NCI-H1105 treated with DMSO at 0.1 percent for 48 hours (cell line): ENCODE results near the gene EIF3I.
A peak's percentile ranks its signal among the peaks of the same experiment; 100 is the strongest.
"Not testable (repeated sequence)": the region's sequence is repeated elsewhere in the genome, so short reads cannot be mapped to it uniquely, and the experiment has no call there.

Experiments used
- DNase-seq: peaks from one replicate; lab custom pipeline; 2025; lab: John Stamatoyannopoulos, UW

EIF3I gene

GRCh38 chr1:32232558-32233304 lies 10.5 kb downstream of the EIF3I start:
- peak; percentile 49 for DNase-seq

- DNase-seq = no peak
Measured at GRCh38 chr1:32234792-32235191, 12.6 kb downstream of the EIF3I start.

DNA sequence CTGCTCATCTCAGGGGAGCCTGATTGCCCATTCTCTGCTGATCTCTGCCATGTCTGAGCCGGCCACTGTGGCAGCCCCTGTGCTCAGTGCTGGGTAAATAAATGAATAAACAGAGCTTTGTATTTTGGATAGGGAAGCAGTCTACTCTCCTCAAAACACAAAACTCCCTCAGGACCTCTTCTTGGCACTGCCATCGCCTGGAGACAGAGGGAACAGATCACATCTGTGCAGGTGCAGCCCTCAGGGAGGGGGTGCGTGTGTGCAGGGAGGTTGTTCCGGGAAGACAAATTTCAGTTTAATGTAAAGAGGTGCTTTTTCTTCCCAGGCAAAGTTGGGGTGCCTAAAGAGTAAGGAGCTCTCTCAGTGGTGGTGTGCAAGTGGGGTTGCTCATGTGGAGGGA lies 17.1 kb downstream of the EIF3I start:
- peak; percentile 63 for DNase-seq

- DNase-seq = peak; percentile 64
Measured at GRCh38 chr1:32239790-32240139, 17.6 kb downstream of the EIF3I start.

- DNase-seq = peak; percentile 92
Measured at GRCh38 chr1:32240140-32240951, 18.1 kb downstream of the EIF3I start.

DNA sequence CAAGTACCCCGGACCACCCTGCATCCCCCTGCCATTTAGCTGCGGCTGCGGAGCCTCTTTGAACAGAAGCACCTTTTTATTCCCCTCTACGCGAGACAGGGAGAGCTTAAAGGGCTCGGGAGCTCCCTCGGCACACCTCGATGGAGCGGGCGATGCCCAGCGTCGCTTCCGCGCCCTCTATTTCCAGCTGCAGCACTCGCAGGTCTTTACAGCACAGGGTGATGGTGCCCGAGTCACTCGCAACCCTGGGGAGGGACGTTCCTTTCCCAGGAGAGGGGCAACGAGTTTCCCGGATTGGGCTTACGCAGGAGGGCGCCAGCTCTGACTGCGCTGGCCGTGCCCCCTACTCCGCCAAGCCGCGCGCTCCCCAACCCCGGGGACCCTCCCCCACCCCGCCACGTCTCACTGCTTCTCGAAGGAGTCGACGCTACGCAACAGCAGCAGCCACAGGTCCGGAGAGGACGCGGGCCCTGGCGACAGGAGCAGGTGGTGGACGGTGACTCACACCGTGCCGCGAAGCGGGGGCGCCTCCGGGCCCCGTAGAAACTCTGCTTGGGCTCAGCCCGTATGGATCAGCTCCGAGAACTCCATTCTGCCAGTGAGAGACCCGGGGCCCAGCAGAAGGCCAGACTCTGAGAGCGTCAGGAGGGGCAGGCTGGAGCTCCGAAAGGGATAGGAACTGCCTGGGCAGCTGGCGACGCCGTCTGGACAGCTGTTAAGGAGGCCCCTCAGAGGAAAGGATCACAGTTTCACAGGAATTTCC lies 19.0 kb downstream of the EIF3I start:
- DNase-seq = peak; percentile 77

DNA sequence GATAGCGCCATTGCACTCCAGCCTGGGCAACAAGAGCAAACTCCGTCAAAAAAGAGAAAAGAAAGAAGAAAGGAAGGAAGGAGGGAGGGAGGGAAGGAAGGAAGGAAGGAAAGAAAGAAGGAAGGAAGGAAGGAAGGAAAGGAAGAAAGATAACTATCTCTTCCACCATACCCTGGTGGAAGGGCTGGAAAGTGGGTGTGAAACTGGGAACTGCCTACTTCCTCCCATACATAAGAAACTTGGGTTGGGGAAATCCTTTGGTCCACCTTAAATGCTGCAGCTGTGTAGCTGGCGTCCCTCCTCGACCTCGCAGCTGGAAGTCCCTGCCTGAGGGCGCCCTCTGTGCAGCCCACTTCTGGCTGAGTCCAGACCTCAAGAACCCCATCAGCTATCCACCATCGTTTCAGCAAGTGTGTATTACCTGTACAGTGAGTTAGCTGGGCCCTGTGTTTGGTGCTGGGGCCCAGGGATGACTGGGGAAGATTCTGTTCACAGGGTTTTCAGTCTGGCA lies 20.2 kb downstream of the EIF3I start:
- no peak for DNase-seq

DNA sequence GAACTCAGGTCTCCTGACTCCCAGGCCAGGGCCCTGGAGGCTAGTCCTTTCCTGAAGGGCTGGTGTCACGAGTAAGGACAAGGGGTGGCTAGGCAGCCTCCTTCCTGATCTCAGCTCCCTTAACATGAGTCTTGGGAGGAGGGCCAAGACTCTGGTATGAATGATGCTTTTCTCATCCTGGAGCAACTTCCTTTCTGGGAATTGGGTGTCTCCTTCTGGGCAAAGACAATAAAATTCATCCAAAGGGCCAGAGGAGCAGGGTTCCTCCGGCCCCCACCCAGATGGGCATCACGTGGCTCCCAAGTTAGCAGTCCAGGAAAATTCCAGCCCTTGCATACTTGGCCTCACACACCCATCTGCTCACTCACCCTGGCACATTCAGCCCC lies 24.7 kb downstream of the EIF3I start, which contains the start of gene FAM167B:
FAM167B (plus strand) TSS at position 335 of the 386 bp plus-strand sequence. CDS start 200 bp downstream, outside the sequence.
- no peak for DNase-seq

DNA sequence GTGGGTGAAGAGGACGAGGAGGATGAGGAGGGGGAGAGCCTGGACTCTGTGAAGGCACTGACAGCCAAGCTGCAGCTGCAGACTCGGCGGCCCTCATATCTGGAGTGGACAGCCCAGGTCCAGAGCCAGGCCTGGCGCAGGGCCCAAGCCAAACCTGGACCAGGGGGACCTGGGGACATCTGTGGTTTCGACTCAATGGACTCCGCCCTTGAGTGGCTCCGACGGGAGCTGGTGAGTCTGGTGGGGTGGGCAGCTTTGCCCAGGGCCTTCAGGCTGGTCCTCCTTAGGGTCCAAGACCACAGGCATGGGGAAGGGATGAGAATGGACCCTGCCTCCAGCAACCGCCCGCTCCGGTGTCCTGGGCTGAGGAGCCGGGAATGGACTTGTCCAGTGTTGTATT lies 25.2 kb downstream of the EIF3I start:
- no peak for DNase-seq

- DNase-seq = peak; percentile 78
Measured at GRCh38 chr1:32247983-32248889, 26.0 kb downstream of the EIF3I start.

DNA sequence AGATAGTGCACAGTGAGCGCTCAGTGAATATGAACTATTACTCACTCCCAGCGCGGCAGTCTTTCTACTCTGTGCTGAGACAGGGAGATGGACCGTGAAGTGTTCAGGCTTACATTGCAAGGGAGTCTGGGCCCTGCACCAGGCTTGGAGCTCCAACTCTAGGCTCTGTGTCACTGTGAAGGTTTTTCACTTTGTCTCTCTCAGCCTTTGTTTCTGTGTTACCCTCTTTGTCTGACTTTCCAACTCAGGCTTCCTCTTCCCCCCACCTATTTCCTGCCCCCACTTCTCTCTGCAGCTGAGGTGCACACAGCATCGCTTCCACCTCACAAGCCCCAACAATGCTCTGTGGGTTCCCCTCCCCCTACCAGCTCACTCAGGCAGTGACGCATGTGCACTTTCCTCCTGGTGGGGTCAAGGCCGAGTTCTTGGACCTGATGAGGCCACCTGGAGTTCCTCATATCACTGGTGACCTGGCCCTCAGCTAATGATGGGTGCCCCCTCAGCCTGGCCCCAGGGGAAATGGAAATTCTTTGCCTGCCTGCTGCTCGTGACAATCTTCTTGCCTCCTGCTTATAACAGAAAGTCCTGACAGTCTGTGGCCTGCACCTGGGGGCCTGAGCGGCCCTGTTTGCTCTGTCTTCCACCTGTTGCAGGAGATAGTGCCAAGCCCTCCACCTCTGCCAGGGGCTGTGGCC lies 27.8 kb downstream of the EIF3I start:
- no peak for DNase-seq

GRCh38 chr1:32250893-32251716 lies 28.9 kb downstream of the EIF3I start, which contains the start of gene LCK:
TSS of gene LCK (plus strand) at chr1:32251265. CDS start at chr1:32274330, 23,065 bp downstream.
- DNase-seq = no peak

DNA sequence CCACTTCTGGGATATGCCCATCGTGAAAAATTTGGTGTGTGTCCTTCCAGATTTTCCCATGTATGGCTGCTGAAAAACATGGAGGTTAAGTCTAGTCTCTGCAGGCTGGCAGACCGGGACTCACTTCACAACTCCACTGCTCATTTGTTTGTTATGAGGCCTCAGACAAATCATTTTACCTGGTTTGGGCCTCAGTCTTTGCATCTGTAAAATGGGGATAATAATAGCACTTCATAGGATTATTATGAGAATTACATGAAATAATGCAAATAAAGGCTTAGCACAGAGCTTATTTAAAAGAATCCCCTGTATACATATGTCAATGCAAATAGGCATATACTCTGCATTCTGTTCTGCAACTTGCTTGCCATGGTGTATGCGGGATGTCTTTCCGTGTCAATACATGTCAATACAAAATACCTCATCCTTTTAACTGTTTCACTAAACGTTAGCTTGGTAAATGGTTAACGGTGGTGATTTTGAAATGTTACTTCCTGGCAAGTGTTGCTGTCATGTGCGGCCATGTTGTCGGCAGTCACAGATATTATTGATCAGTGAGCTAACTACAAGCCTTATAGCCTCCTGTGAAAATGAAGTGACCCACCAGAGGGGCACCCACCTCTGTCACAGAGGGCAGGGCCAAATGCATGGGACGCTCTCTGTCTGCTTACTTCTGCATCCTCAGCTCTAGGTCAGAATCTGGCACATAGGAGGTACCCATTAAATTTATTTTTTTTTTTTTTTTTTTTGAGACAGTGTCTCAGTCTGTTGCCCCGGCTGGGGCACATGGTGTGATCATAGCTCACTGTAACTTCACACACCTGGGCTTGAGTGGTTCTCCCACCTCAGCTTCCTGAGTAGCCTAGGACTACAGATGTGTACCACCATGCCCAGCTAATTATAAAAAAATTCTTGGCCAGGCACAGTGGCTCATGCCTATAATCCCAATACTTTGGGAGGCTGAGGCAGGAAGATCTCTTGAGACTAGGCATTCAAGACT lies 33.2 kb downstream of the EIF3I start:
- DNase-seq = no peak

DNA sequence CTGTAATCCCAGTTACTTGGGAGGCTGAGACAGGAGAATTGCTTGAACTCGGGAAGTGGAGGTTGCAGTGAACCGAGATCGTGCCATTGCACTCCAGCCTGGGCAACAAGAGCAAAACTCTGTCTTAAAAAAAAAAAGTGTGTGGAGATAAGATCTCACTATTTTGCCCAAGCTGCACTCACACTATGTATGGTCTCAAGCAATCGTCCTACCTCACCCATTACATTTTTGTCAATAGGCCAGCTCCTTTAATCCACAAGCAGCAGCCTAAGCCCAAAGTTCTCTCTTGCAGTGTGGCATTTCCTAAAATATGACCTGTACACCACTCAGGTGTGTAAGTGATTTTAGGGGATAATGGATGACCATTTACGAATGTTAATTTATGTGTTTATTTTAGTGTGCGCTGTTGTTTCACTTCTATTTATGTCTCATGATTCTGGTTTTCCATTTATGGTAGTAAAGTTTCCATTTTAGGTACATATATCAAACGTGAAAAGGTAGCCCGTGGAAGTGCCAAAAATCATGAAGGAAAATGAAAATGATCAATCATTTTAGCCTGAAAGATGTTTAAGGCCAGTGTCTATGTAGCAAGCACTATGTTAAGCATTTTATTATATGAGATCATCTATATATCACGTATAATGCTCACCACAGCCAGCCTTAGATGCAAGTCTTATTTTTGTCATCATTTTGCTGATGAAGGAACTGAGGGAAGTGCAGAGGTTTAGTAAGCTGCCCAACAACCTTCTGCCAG lies 34.4 kb downstream of the EIF3I start:
- DNase-seq = no peak

DNA sequence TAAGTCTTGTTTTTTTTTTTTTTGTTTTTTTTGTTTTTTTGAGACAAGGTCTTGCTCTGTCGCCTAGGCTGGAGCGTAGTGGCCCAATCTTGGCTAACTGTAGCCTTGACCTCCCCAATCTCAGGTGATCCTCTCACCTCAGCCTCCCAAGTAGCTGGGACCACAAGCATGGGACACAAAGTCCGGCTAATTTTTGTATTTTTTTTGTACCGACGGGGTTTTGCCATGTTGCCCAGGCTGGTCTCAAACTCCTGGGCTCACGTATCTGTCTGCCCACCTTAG lies 35.0 kb downstream of the EIF3I start:
- DNase-seq = no peak

DNA sequence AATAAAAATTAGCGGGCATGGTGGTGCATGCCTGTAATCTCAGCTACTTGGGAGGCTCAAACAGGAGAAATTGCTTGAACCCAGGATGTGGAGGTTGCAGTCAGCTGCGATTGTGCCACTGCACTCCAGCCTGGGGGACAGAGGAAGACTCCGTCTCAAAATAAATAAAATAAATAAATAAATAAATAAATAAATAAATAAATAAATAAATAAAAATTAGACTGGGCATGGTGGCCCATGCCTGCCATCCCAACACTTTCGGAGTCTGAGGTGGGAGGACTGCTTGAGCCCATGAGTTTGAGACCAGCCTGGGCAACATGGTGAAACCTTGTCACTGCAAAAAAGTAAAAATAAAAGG lies 41.0 kb downstream of the EIF3I start:
- DNase-seq = not testable (repeated sequence)

- DNase-seq = no peak
Measured at GRCh38 chr1:32263744-32264143, 41.5 kb downstream of the EIF3I start.

DNA sequence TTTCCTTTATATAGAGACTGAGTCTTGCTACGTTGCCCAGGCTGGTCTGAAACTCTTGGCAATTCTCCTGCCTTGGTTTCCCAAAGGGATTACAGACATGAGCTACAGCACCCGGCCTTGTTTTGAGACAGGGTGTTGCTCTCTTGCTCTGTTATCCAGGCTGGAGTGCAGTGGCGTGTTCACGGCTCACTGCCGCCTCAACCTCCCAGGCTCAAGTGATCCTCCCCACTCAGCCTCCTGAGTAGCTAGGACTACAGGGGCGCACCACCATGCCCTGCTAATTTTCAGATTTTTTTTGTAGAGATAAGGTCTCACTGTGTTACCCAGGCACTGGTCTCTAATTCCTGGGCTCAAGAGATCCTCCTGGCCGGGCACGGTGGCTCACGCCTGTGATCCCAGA lies 43.6 kb downstream of the EIF3I start:
- no peak for DNase-seq
